Esophagus muscularis mucosa (tissue), 4 donors: ENCODE results near the gene HSPBAP1. TPM values are rescaled to one million over a fixed set of nuclear protein-coding genes. Genes with fewer than 3 reads are reported as not detected.

Source experiments
- DNase-seq: peaks from one replicate; pipeline ENCODE4 v3.0.0-alpha.2; 2017; ENCODE audit errors: extremely low spot score
- H3K27ac ChIP-seq, 4 donors: fragments of 200-600 bp; sonication (generic); replicated peaks in 1 of 4; 1 replicate in 3 of 4; 2 replicates in 1 of 4; pipeline ENCODE4 v1.5.1; 2016 to 2019; ENCODE audit warnings: mild to moderate bottlenecking in 1 of 4
- H3K27me3 ChIP-seq, 4 donors: fragments of 200-600 bp; sonication (generic); one replicate each; pipeline versions ENCODE4 v1.5.1 to v1.6.0; 2016 to 2019
- H3K36me3 ChIP-seq, 4 donors: fragments of 200-600 bp; sonication (generic); one replicate each; pipeline ENCODE4 v1.5.1; 2016 to 2019
- H3K4me1 ChIP-seq, 4 donors: fragments of 200-600 bp; sonication (generic); one replicate each; pipeline ENCODE4 v1.5.1; 2016 to 2019
- H3K4me3 ChIP-seq, 4 donors: fragments of 200-600 bp; sonication (generic); 1 replicate in 2 of 4; 2 replicates in 2 of 4; pipeline ENCODE4 v1.5.1; 2016 to 2019; ENCODE audit warnings: mild to moderate bottlenecking in 4 of 4, moderate library complexity in 1 of 4
- H3K9me3 ChIP-seq, 4 donors: fragments of 200-600 bp; sonication (generic); 1 replicate in 3 of 4; 2 replicates in 1 of 4; pipeline ENCODE4 v1.5.1; 2016 to 2019
- EP300 ChIP-seq: sonication (generic); formaldehyde crosslinking; IDR thresholded peaks from one replicate; pipeline ENCODE4 v1.6.1; 2017; ENCODE audit warnings: antibody characterized with exemption
- POLR2A ChIP-seq: fragments of 450-650 bp; IDR thresholded peaks from one replicate; pipeline ENCODE4 v1.6.1; 2017; ENCODE audit warnings: antibody characterized with exemption, moderate library complexity, mild to moderate bottlenecking, low read depth
- POLR2AphosphoS5 ChIP-seq, 2 donors: sonication (generic); formaldehyde crosslinking; IDR thresholded peaks; one replicate each; pipeline ENCODE4 v1.6.1; 2017; ENCODE audit warnings: antibody characterized with exemption in 2 of 2
- WGBS: methylation state at CpG from one replicate; pipeline ENCODE4 v1.1.5; 2018; 5-methylcytosine and 5-hydroxymethylcytosine counted together
- intact Hi-C: fragments of 100-400 bp; cut with DNase I; formaldehyde crosslinking; loops from one replicate; pipeline ENCODE4 v1.15.1; 2023
- total RNA-seq, 4 donors: library from RNA; depleted of rRNA; stranded (reverse); fragments of >200 nt; gene quantifications; one replicate each; pipeline versions ENCODE4 v1.1.0 to v1.2.1, GENCODE V29; 2016
- TF ChIP-seq, protein P1 (sequence below), 3 experiments: fragments of 200-600 bp in 2 of 3; fragments of 450-650 bp in 1 of 3; sonication (generic) in 2 of 3; IDR thresholded peaks; one replicate each; pipeline ENCODE4 v1.5.1; 2017 to 2019; ENCODE audit warnings: antibody characterized with exemption in 3 of 3, mild to moderate bottlenecking in 2 of 3, moderate library complexity in 1 of 3

The HSPBAP1 gene
- total RNA-seq, 4 donors from 2014 or later: 5.5 to 14.5 (median 8.2) TPM

DNA sequence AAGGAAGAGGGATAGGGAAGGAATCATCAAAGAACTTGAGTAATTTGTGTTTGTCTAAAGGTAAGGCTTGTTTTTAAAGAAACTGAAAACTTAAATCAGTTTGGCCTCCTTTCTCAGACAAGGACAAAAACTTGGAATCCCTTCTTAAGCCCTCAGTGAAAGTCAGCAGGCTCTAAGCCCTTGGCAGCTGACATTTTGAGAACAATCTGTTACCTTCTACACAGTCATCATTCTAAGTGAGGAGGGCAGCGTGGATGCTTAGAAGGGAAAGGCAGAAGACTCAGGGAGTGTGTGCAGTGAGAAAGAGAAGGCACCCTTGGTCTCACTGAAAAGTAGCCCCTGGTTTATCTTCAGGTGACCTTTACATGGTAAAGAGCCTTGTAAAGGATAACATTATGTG lies 10.8 kb downstream of the HSPBAP1 start:
- H3K4me3 ChIP-seq: no peak overlapping the region
- no peak overlapping the region for H3K27ac ChIP-seq
- no peaks in the 10 kb centered on the region for H3K9me3 ChIP-seq
- peaks cover 0 to 11% (median 8%) of the 10 kb centered on the region in 4 donors for H3K4me1 ChIP-seq
- no peak for TF ChIP-seq EP300
- TF ChIP-seq, protein P1, sequence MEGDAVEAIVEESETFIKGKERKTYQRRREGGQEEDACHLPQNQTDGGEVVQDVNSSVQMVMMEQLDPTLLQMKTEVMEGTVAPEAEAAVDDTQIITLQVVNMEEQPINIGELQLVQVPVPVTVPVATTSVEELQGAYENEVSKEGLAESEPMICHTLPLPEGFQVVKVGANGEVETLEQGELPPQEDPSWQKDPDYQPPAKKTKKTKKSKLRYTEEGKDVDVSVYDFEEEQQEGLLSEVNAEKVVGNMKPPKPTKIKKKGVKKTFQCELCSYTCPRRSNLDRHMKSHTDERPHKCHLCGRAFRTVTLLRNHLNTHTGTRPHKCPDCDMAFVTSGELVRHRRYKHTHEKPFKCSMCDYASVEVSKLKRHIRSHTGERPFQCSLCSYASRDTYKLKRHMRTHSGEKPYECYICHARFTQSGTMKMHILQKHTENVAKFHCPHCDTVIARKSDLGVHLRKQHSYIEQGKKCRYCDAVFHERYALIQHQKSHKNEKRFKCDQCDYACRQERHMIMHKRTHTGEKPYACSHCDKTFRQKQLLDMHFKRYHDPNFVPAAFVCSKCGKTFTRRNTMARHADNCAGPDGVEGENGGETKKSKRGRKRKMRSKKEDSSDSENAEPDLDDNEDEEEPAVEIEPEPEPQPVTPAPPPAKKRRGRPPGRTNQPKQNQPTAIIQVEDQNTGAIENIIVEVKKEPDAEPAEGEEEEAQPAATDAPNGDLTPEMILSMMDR (IDR thresholded peaks at IDR 0.05): no peak
- TF ChIP-seq POLR2A: no peak
- no peak for TF ChIP-seq POLR2AphosphoS5 (IDR thresholded peaks at IDR 0.05)
- intact Hi-C loops: no loop called here
- 78% methylated on average over 1 of the region's 1 CpG for WGBS
- no peak for DNase-seq
- H3K36me3 ChIP-seq: no peaks in the 10 kb centered on the region
- H3K27me3 ChIP-seq: no peaks in the 10 kb centered on the region

DNA sequence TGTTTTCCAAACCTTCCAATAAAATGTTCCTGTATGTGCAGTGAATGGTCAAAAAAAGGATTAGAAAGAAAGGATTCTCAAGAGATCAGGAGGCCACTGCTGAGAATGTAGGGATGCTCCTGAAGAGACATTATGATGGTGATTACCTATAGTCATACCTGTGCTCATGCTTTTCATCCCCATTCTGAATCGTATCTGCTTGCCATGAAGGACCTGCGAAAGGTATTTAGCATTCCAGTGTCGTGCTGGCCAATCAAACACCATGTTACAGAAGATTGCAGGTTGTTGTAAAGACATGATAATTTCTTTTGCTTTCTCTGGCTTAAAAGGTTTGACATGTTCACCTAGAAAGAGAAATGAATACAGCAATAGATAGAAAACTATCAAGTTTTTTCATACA lies 16.1 kb downstream of the HSPBAP1 start:
- no peak for TF ChIP-seq POLR2AphosphoS5 (IDR thresholded peaks at IDR 0.05)
- no peak for TF ChIP-seq EP300
- no peak for TF ChIP-seq POLR2A
- TF ChIP-seq, protein P1 (IDR thresholded peaks at IDR 0.05): no peak
- H3K4me3 ChIP-seq: no peak overlapping the region
- intact Hi-C loops: no loop called here
- H3K36me3 ChIP-seq: peaks cover 0 to 6% (median 2%) of the 10 kb centered on the region in 4 donors
- H3K4me1 ChIP-seq: peaks cover 0 to 5% (median 0%) of the 10 kb centered on the region in 4 donors
- no peak overlapping the region for H3K27ac ChIP-seq
- H3K9me3 ChIP-seq: no peaks in the 10 kb centered on the region
- H3K27me3 ChIP-seq: no peaks in the 10 kb centered on the region
- WGBS: 77% methylated on average over 3 of the region's 3 CpGs
- DNase-seq: no peak

DNA sequence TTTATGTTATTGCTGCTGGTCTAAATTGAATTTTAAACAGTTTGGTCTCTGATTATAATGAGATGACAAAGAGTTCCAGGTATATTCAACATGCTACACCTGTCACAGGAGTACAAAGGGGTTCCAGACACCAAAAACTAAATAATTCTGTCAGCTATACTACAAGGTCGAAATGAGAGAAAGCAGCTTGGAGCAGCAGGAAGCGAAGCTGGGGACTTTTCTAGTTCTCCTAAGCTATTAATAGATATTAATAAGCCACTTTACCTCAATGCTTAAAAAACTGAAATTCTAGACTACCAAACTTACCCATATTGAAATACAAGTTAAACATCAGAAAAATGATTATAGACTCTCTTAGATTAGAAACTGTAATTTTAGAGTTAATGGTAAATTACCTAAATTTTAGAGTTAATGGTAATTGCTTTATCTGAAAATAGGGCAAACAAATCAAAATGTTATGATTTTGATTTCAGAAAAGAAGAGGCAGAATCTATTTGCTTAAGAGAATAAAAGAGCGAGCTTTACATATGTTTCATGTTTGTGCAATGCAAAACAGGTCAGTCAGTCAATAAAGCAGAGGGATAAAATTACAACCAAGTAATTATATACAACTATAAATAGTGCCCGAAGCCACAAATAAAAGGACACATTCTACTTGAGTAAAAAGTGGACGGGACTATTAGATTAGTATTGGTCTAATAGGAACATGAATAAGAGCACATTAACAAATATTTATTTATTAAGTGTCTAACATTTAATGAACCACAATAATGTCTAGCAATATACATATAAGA lies 16.8 kb downstream of the HSPBAP1 start:
- no peak for TF ChIP-seq EP300
- TF ChIP-seq POLR2A: no peak
- TF ChIP-seq POLR2AphosphoS5 (IDR thresholded peaks at IDR 0.05): no peak
- TF ChIP-seq, protein P1 (IDR thresholded peaks at IDR 0.05): no peak
- 75% methylated on average over 5 of the region's 5 CpGs for WGBS
- Histone ChIP-seq H3K27me3 (no peaks in the 10 kb centered on the region), H3K4me1 (peaks cover 0 to 5% (median 0%) of the 10 kb centered on the region in 4 donors), H3K36me3 (peaks cover 0 to 6% (median 2%) of the 10 kb centered on the region in 4 donors), H3K4me3 (no peak overlapping the region), H3K9me3 (no peaks in the 10 kb centered on the region), H3K27ac (no peak overlapping the region)
- intact Hi-C loops: no loop called here
- no peak for DNase-seq

DNA sequence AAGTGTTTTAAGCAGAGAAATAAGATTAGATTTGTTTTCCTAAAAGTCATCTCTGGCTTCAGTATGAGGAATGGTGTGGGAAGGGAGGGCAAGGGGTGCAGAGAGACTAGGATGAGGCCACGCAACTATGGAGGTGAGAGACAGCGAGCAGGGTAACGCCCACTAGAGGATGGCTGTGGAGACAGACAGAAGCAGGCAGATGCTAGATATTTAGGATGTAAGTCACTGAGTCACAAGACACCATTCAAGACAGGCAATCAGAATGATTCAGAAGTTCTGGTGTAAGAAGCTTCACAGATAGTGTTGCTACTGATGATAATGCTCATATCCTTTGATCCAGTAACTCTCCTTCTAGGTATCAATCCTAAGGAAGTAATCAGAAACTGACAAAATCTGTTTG lies 19.1 kb downstream of the HSPBAP1 start:
- Histone ChIP-seq H3K9me3 (no peaks in the 10 kb centered on the region), H3K36me3 (peaks cover 0 to 14% (median 3%) of the 10 kb centered on the region in 4 donors), H3K27me3 (no peaks in the 10 kb centered on the region), H3K4me3 (no peak overlapping the region), H3K27ac (no peak overlapping the region), H3K4me1 (peaks cover 0 to 5% (median 0%) of the 10 kb centered on the region in 4 donors)
- intact Hi-C loops: no loop called here
- 93% methylated on average over 3 of the region's 3 CpGs for WGBS
- DNase-seq: no peak
- TF ChIP-seq, protein P1 (IDR thresholded peaks at IDR 0.05): no peak
- TF ChIP-seq EP300 (no peak), POLR2A (no peak), POLR2AphosphoS5 (IDR thresholded peaks at IDR 0.05) (no peak)
